ENCODE data around the gene METTL27. TPM values are rescaled to one million over a fixed set of nuclear protein-coding genes. Genes with fewer than 3 reads are reported as not detected.
"Not testable (repeated sequence)": the region's sequence is repeated elsewhere in the genome, so short reads cannot be mapped to it uniquely, and the experiment has no call there.

The METTL27 gene
- total RNA-seq, 2 donors from 2014 or later: 2.1 to 3.3 TPM

GRCh38 chr7:73801577-73801976 lies 40.7 kb downstream of the METTL27 start:
- H3K27ac ChIP-seq: no peak overlapping the region
- intact Hi-C loops (cut with DNase I): no loop called here
- no peak for TF ChIP-seq POLR2A (IDR thresholded peaks at IDR 0.05)
- TF ChIP-seq, protein P1, sequence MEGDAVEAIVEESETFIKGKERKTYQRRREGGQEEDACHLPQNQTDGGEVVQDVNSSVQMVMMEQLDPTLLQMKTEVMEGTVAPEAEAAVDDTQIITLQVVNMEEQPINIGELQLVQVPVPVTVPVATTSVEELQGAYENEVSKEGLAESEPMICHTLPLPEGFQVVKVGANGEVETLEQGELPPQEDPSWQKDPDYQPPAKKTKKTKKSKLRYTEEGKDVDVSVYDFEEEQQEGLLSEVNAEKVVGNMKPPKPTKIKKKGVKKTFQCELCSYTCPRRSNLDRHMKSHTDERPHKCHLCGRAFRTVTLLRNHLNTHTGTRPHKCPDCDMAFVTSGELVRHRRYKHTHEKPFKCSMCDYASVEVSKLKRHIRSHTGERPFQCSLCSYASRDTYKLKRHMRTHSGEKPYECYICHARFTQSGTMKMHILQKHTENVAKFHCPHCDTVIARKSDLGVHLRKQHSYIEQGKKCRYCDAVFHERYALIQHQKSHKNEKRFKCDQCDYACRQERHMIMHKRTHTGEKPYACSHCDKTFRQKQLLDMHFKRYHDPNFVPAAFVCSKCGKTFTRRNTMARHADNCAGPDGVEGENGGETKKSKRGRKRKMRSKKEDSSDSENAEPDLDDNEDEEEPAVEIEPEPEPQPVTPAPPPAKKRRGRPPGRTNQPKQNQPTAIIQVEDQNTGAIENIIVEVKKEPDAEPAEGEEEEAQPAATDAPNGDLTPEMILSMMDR (IDR thresholded peaks at IDR 0.05): no peak
- H3K4me1 ChIP-seq: no peaks in the 10 kb centered on the region
- 66 to 70% methylated on average over 1 of the region's 1 CpG for WGBS, 2 donors
- no peak overlapping the region for H3K4me3 ChIP-seq
- no peaks in the 10 kb centered on the region for H3K9me3 ChIP-seq
- H3K36me3 ChIP-seq (replicated peaks in 1 of 2; ENCODE audit: insufficient read depth in 1 of 2, low read depth in 2 of 2): no peaks in the 10 kb centered on the region
- no peak for ATAC-seq
- no peaks in the 10 kb centered on the region for H3K27me3 ChIP-seq
- DNase-seq: no peak

GRCh38 chr7:73799282-73800141 lies 42.8 kb downstream of the METTL27 start:
- Histone ChIP-seq H3K27ac (no peak overlapping the region), H3K9me3 (no peaks in the 10 kb centered on the region), H3K36me3 (replicated peaks in 1 of 2; ENCODE audit: insufficient read depth in 1 of 2, low read depth in 2 of 2) (no peaks in the 10 kb centered on the region), H3K4me3 (no peak overlapping the region), H3K27me3 (no peaks in the 10 kb centered on the region), H3K4me1 (peaks cover 3% of the 10 kb centered on the region)
- WGBS, 2 donors: 76 to 81% methylated on average over 10 of the region's 10 CpGs
- no peak for ATAC-seq
- intact Hi-C loops (cut with DNase I): no loop called here
- no peak for DNase-seq
- TF ChIP-seq, protein P1 (IDR thresholded peaks at IDR 0.05): no peak
- TF ChIP-seq POLR2A (IDR thresholded peaks at IDR 0.05): no peak

- intact Hi-C loops (cut with DNase I); H3K36me3 ChIP-seq (replicated peaks in 1 of 2; ENCODE audit: insufficient read depth in 1 of 2, low read depth in 2 of 2); DNase-seq; H3K27me3 ChIP-seq; ATAC-seq; H3K27ac ChIP-seq; H3K4me3 ChIP-seq; H3K9me3 ChIP-seq: not testable (repeated sequence)
- no CpG with 5 or more reads among the region's 34 CpGs for WGBS, 2 donors
- peaks cover 26% of the 10 kb centered on the region for H3K4me1 ChIP-seq
Measured at GRCh38 chr7:73797176-73797575, 45.1 kb downstream of the METTL27 start.

GRCh38 chr7:73796656-73797055 lies 45.7 kb downstream of the METTL27 start:
- H3K9me3 ChIP-seq; ATAC-seq; H3K27me3 ChIP-seq; H3K36me3 ChIP-seq (replicated peaks in 1 of 2; ENCODE audit: insufficient read depth in 1 of 2, low read depth in 2 of 2); DNase-seq; intact Hi-C loops (cut with DNase I); H3K27ac ChIP-seq; H3K4me3 ChIP-seq: not testable (repeated sequence)
- H3K4me1 ChIP-seq: peaks cover 29% of the 10 kb centered on the region
- whole genome bisulfite sequencing, 2 donors: 76 to 96% methylated on average over 3 to 6 of the region's 6 CpGs

- ATAC-seq; H3K9me3 ChIP-seq; intact Hi-C loops (cut with DNase I); H3K27me3 ChIP-seq; H3K36me3 ChIP-seq (replicated peaks in 1 of 2; ENCODE audit: insufficient read depth in 1 of 2, low read depth in 2 of 2); H3K27ac ChIP-seq; H3K4me3 ChIP-seq; DNase-seq: not testable (repeated sequence)
- peaks cover 29% of the 10 kb centered on the region for H3K4me1 ChIP-seq
Measured at GRCh38 chr7:73795188-73795587, 47.1 kb downstream of the METTL27 start.

- H3K36me3 ChIP-seq (replicated peaks in 1 of 2; ENCODE audit: insufficient read depth in 1 of 2, low read depth in 2 of 2); H3K9me3 ChIP-seq; H3K27me3 ChIP-seq; H3K4me3 ChIP-seq; intact Hi-C loops (cut with DNase I); ATAC-seq; DNase-seq; H3K27ac ChIP-seq: not testable (repeated sequence)
- H3K4me1 ChIP-seq: peaks cover 34% of the 10 kb centered on the region
- 91 to 92% methylated on average over 7 of the region's 7 CpGs for WGBS, 2 donors
Measured at GRCh38 chr7:73791170-73791690, 51.1 kb downstream of the METTL27 start.
